CD14-positive monocyte (primary cell): Measurements from ENCODE around the gene RMND5B. TPM values are rescaled to one million over a fixed set of nuclear protein-coding genes. Genes with fewer than 3 reads are reported as not detected.

Source experiments
- DNase-seq, 3 donors: peaks; one replicate each; pipeline ENCODE4 v3.0.0-alpha.2; 2011 to 2022
- H2AFZ ChIP-seq: 2 replicates; pipeline ENCODE4 v1.6.0; 2012; ENCODE audit warnings: mild to moderate bottlenecking, low read depth, low read length, inconsistent platforms; ENCODE audit not compliant: insufficient read depth, poor library complexity, severe bottlenecking
- H3K27ac ChIP-seq, 2 donors: 1 replicate in 1 of 2; 2 replicates in 1 of 2; pipeline ENCODE4 v1.5.1; 2012 to 2013; ENCODE audit warnings: low read length in 2 of 2, control low read depth in 1 of 2, inconsistent platforms in 1 of 2, low read depth in 1 of 2, mild to moderate bottlenecking in 1 of 2
- H3K27me3 ChIP-seq, 2 donors: one replicate each; pipeline versions ENCODE4 v1.6.0 to v1.6.1; 2011 to 2013; ENCODE audit warnings: low read length in 2 of 2; ENCODE audit not compliant: control insufficient read depth in 2 of 2, insufficient read depth in 2 of 2
- H3K36me3 ChIP-seq, 2 donors: replicated peaks in 1 of 2; 1 replicate in 1 of 2; 2 replicates in 1 of 2; pipeline versions ENCODE4 v1.5.1 to v1.6.1; 2012 to 2013; ENCODE audit warnings: low read length in 2 of 2, control low read depth in 1 of 2, inconsistent platforms in 1 of 2, mild to moderate bottlenecking in 1 of 2; ENCODE audit not compliant: insufficient read depth in 2 of 2, control insufficient read depth in 1 of 2
- H3K4me1 ChIP-seq, 2 donors: 1 replicate in 1 of 2; 2 replicates in 1 of 2; pipeline versions ENCODE4 v1.5.1 to v1.6.1; 2012 to 2013; ENCODE audit warnings: low read length in 2 of 2, control low read depth in 1 of 2, inconsistent platforms in 1 of 2, mild to moderate bottlenecking in 1 of 2, moderate library complexity in 1 of 2; ENCODE audit not compliant: insufficient read depth in 2 of 2, control insufficient read depth in 1 of 2
- H3K4me2 ChIP-seq: replicated peaks from 2 replicates; pipeline ENCODE3; 2012; ENCODE audit warnings: low read length, moderate library complexity, mild to moderate bottlenecking; ENCODE audit not compliant: poor library complexity, severe bottlenecking; ENCODE audit errors: extremely low read depth
- H3K4me3 ChIP-seq, 3 experiments: fragments of 200-600 bp in 1 of 3; sonication (generic) in 1 of 3; replicated peaks in 1 of 3; 1 replicate in 2 of 3; 2 replicates in 1 of 3; pipeline ENCODE4 v1.5.1; 2011 to 2013; ENCODE audit warnings: low read length in 3 of 3, mild to moderate bottlenecking in 3 of 3, control low read depth in 2 of 3, low read depth in 2 of 3, inconsistent platforms in 1 of 3, moderate library complexity in 1 of 3
- H3K79me2 ChIP-seq: 2 replicates; pipeline ENCODE4 v1.6.0; 2012; ENCODE audit warnings: mild to moderate bottlenecking, control low read depth, inconsistent platforms, low read length, moderate library complexity; ENCODE audit not compliant: insufficient read depth
- H3K9ac ChIP-seq: 2 replicates; pipeline ENCODE4 v1.6.0; 2017; ENCODE audit warnings: low read length, mild to moderate bottlenecking; ENCODE audit not compliant: insufficient read depth, poor library complexity, severe bottlenecking
- H3K9me3 ChIP-seq, 2 donors: replicated peaks in 1 of 2; 1 replicate in 1 of 2; 2 replicates in 1 of 2; pipeline versions ENCODE4 v1.5.1 to v1.6.1; 2012 to 2013; ENCODE audit warnings: low read length in 2 of 2, control low read depth in 1 of 2; ENCODE audit not compliant: control insufficient read depth in 1 of 2, insufficient read depth in 1 of 2
- H4K20me1 ChIP-seq: 2 replicates; pipeline ENCODE4 v1.6.0; 2012; ENCODE audit warnings: mild to moderate bottlenecking, low read length, control low read depth, moderate library complexity; ENCODE audit not compliant: insufficient read depth
- H3K27ac Mint-ChIP-seq, 7 donors: one replicate each; pipeline ENCODE4 v1.8.0; 2020; ENCODE audit warnings: mild to moderate bottlenecking in 7 of 7, mixed read lengths in 7 of 7, moderate library complexity in 6 of 7, inconsistent platforms in 2 of 7
- H3K27me3 Mint-ChIP-seq, 3 donors: one replicate each; pipeline ENCODE4 v1.8.0; 2021 to 2022; ENCODE audit warnings: low read depth in 3 of 3, mild to moderate bottlenecking in 3 of 3, mixed read lengths in 3 of 3, moderate library complexity in 3 of 3, inconsistent platforms in 1 of 3
- H3K36me3 Mint-ChIP-seq, 2 donors: one replicate each; pipeline ENCODE4 v1.8.0; 2020; ENCODE audit warnings: mixed read lengths in 2 of 2, inconsistent platforms in 1 of 2, mild to moderate bottlenecking in 1 of 2
- H3K4me1 Mint-ChIP-seq: one replicate; pipeline ENCODE4 v1.8.0; 2020; ENCODE audit warnings: mild to moderate bottlenecking, mixed read lengths
- H3K4me3 Mint-ChIP-seq, 2 donors: one replicate each; pipeline ENCODE4 v1.8.0; 2020; ENCODE audit warnings: mild to moderate bottlenecking in 2 of 2, mixed read lengths in 2 of 2, moderate library complexity in 1 of 2
- H3K9me3 Mint-ChIP-seq, 7 donors: one replicate each; pipeline ENCODE4 v1.8.0; 2020 to 2022; ENCODE audit warnings: mixed read lengths in 7 of 7, mild to moderate bottlenecking in 6 of 7, moderate library complexity in 6 of 7, inconsistent platforms in 2 of 7
- WGBS: methylation state at CpG from one replicate; pipeline ENCODE4 v1.1.5; 2013; ENCODE audit warnings: missing lambda C conversion rate; ENCODE audit not compliant: insufficient coverage; 5-methylcytosine and 5-hydroxymethylcytosine counted together
- intact Hi-C, 2 donors: fragments of 100-400 bp; cut with micrococcal nuclease; formaldehyde crosslinking; loops; one replicate each; pipeline versions ENCODE4 v1.15.0 to v1.15.1; 2023
- polyA plus RNA-seq, 3 donors: library from polyadenylated mRNA; depleted of rRNA in 1 of 3; unstranded in 2 of 3; stranded (reverse) in 1 of 3; fragments of 300-500 nt in 2 of 3; fragments of >200 nt in 1 of 3; fragmentation: Illumina TruSeq in 2 of 3; gene quantifications; 1 replicate in 2 of 3; 2 replicates in 1 of 3; pipeline ENCODE4 v1.2.3, GENCODE V29; 2012 to 2021
- TF ChIP-seq, protein P1 (sequence below): fragments of 200-600 bp; IDR thresholded peaks from one replicate; pipeline ENCODE4 v1.8.0; 2022; ENCODE audit warnings: antibody characterized with exemption, mild to moderate bottlenecking

RMND5B gene
- polyA plus RNA-seq, 3 donors: 20.9 to 27.4 (median 23.9) TPM

DNA sequence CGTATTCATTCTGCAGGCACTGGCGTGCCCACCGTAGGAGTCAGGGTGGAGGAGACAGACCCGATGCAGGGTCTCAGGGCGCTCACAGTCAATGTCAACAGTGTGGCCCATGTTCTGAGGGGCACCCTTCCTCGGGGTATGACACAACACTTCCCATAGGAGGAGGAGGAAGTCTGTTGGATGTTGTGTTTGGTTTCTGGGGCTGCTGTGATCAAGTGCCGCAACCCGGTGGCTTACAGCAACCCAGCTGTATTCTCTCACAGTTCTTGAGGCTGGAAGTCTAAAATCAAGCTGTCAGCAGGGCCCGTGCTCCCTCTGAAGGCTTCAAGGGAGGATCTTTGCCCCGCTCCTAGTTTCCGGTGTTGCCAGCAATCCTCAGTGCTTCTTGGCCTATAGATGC lies 67.9 kb downstream of the RMND5B start:
- Histone ChIP-seq H2AFZ (peak overlapping the region; percentile 59), H3K27me3 (no peaks in the 10 kb centered on the region), H3K36me3 (no peaks in the 10 kb centered on the region), H3K27ac (no peak overlapping the region), H3K9ac (no peak overlapping the region), H3K79me2 (peaks cover 7% of the 10 kb centered on the region), H3K9me3 (no peaks in the 10 kb centered on the region), H3K4me1 (peaks cover 21 to 31% of the 10 kb centered on the region in 2 donors), H4K20me1 (no peaks in the 10 kb centered on the region), H3K4me3 (no peak overlapping the region), H3K4me2 (no peak overlapping the region)
- Mint-ChIP-seq H3K4me3 (no peak overlapping the region), H3K27me3 (peaks cover 0 to 5% (median 1%) of the 10 kb centered on the region in 3 donors), H3K4me1 (peaks cover 39% of the 10 kb centered on the region), H3K9me3 (no peaks in the 10 kb centered on the region), H3K36me3 (no peaks in the 10 kb centered on the region), H3K27ac (peak overlapping the region in 2 of 7 donors; percentile 33 to 43)
- intact Hi-C loops: no loop called here
- TF ChIP-seq, protein P1, sequence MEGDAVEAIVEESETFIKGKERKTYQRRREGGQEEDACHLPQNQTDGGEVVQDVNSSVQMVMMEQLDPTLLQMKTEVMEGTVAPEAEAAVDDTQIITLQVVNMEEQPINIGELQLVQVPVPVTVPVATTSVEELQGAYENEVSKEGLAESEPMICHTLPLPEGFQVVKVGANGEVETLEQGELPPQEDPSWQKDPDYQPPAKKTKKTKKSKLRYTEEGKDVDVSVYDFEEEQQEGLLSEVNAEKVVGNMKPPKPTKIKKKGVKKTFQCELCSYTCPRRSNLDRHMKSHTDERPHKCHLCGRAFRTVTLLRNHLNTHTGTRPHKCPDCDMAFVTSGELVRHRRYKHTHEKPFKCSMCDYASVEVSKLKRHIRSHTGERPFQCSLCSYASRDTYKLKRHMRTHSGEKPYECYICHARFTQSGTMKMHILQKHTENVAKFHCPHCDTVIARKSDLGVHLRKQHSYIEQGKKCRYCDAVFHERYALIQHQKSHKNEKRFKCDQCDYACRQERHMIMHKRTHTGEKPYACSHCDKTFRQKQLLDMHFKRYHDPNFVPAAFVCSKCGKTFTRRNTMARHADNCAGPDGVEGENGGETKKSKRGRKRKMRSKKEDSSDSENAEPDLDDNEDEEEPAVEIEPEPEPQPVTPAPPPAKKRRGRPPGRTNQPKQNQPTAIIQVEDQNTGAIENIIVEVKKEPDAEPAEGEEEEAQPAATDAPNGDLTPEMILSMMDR: no peak
- 16% methylated on average over 5 of the region's 11 CpGs for WGBS
- no peak for DNase-seq

DNA sequence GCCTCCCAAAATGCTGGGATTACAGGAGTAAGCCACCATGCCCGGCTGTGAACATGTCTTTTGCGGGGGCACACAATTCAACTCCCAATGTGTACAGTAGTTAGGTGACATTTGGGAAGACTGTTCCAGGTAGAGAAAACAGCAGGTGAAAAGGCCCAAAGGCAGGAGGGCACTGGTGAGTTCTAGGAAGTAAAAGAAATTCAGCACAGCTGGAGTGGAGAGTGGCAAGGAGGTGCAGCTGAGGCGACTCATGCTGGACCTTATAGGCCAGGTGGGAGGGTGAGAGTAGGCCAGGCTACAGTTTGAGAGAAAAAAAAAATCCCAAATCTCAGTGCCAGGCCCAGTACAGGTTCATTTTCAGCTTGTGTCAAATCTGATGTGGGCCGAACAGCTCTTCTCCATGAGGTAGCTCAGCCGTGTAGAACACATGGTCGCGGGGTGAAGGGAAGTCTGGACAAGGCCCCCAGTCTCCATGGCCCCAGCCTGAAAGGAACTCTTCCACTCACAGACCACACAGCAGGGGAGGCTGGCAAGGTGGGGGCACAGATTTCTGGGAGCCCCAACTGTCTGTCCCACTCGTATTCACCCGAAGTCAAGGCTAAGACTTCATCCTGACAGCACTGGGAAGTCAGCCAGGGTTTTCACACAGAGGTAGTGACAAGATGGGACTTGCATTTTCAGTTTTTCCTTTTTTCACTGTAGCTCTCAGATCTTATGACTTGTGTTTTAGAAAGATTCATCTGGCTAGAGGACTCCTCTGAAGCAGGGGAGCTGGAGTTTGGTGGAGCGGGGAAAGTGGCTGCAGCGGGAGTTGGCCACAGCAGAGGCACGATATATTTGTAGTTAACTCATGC lies 69.0 kb downstream of the RMND5B start:
- Histone ChIP-seq H3K36me3 (no peaks in the 10 kb centered on the region), H3K9me3 (no peaks in the 10 kb centered on the region), H3K27ac (no peak overlapping the region), H3K4me3 (no peak overlapping the region), H4K20me1 (no peaks in the 10 kb centered on the region), H3K9ac (no peak overlapping the region), H3K4me1 (peaks cover 17 to 25% of the 10 kb centered on the region in 2 donors), H3K27me3 (no peaks in the 10 kb centered on the region), H3K79me2 (peaks cover 14% of the 10 kb centered on the region), H3K4me2 (no peak overlapping the region), H2AFZ (peak overlapping the region; percentile 52)
- no peaks in the 10 kb centered on the region for H3K9me3 Mint-ChIP-seq
- intact Hi-C loops: no loop called here
- TF ChIP-seq, protein P1: no peak
- no peak overlapping the region for H3K4me3 Mint-ChIP-seq
- H3K36me3 Mint-ChIP-seq: no peaks in the 10 kb centered on the region
- DNase-seq: no peak
- peak overlapping the region in 2 of 7 donors; percentile 2 to 56 for H3K27ac Mint-ChIP-seq
- peaks cover 0 to 5% (median 0%) of the 10 kb centered on the region in 3 donors for H3K27me3 Mint-ChIP-seq
- WGBS: 82% methylated on average over 6 of the region's 12 CpGs
- H3K4me1 Mint-ChIP-seq: peaks cover 30% of the 10 kb centered on the region

Other genes starting within 250 kb of the RMND5B start
- not detected for gene PROP1, start 134.8 kb upstream of the RMND5B start, polyA plus RNA-seq
- gene N4BP3, start 17.5 kb upstream of the RMND5B start, polyA plus RNA-seq: under 1 TPM in 1 of 3 donors, not detected in 2; 0.01 TPM
- 100 to 1,000 TPM in 2 of 3 donors, 10 to 100 TPM in 1; 68.9 to 139 (median 108) TPM for gene NHP2, start 22.9 kb downstream of the RMND5B start, polyA plus RNA-seq
- gene GMCL2, start 56.4 kb downstream of the RMND5B start, polyA plus RNA-seq: not detected
- 10 to 100 TPM; 44.8 to 59.4 (median 54.2) TPM for gene HNRNPAB, start 73.5 kb downstream of the RMND5B start, polyA plus RNA-seq
- gene PHYKPL, start 101.8 kb downstream of the RMND5B start, polyA plus RNA-seq: 100 to 1,000 TPM in 1 of 3 donors, 10 to 100 TPM in 2; 39.2 to 199 (median 43.0) TPM